ENCODE measurements around the gene RPL26. TPM values are rescaled to one million over a fixed set of nuclear protein-coding genes. Genes with fewer than 3 reads are reported as not detected.
"Not testable (repeated sequence)": the region's sequence is repeated elsewhere in the genome, so short reads cannot be mapped to it uniquely, and the experiment has no call there.

RPL26 gene
- total and polyA plus RNA-seq, 7 donors, result 994 to 4,614 (median 1,548) TPM

DNA sequence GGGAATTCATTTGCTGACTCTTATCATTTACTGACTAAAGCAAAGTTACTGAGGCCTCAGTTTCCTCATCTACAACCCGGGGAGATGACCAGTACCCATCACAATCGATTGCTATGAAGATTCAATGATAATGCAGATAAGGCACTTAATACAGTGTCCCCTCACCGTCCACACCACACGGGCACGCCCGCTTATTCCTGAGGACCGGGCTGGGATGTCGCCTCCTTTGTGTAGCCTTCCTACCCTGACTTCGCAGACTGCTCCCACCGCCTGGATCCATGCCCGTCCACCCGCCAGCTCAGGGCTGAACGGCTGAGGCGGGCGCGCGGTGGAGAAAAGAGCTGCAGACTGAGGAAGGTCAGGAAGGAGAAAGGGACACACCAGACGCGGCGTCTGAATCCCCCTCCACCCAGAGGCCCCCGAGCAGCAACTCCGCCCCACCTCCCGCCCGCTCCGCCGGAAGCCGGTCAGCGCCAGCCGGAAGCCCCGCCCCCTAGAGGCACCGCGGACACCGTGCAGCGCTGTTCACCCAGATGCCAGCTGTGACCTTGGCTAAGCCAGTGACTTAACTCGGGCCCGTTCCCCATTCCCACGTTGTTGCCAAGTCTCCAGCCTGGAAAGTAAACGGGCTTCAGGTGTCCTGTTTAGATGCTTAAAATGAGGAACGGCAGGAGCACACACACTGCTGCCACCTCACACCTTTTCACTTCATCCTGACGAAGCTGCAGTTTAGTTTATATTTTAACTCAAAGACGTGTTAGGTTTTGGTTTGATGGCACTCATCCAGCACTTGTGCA lies 6.5 kb downstream of the RPL26 start, which contains the start of gene KRABD2:
KRABD2 (minus strand) TSS at position 434 of the 797 bp plus-strand sequence.
- intact Hi-C loops (cut with DNase I), result no loop called here
- ATAC-seq, result peak; percentile 97 to 99 (median 98)
- TF ChIP-seq, protein P1, sequence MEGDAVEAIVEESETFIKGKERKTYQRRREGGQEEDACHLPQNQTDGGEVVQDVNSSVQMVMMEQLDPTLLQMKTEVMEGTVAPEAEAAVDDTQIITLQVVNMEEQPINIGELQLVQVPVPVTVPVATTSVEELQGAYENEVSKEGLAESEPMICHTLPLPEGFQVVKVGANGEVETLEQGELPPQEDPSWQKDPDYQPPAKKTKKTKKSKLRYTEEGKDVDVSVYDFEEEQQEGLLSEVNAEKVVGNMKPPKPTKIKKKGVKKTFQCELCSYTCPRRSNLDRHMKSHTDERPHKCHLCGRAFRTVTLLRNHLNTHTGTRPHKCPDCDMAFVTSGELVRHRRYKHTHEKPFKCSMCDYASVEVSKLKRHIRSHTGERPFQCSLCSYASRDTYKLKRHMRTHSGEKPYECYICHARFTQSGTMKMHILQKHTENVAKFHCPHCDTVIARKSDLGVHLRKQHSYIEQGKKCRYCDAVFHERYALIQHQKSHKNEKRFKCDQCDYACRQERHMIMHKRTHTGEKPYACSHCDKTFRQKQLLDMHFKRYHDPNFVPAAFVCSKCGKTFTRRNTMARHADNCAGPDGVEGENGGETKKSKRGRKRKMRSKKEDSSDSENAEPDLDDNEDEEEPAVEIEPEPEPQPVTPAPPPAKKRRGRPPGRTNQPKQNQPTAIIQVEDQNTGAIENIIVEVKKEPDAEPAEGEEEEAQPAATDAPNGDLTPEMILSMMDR (IDR thresholded peaks at IDR 0.05), result peak; percentile 47
- H3K27ac ChIP-seq, result peak within 1 kb of the TSS; percentile 85
- H3K9me3 ChIP-seq, result no peaks in the 10 kb centered on the region
- H3K36me3 ChIP-seq (ENCODE audit: insufficient read depth in 1 of 2, low read depth in 1 of 2), result peaks cover 12 to 46% of the 10 kb centered on the region in 2 donors
- DNase-seq, result peak; percentile 91 to 96
- peak within 1 kb of the TSS; percentile 87 for H3K4me3 ChIP-seq
- H3K4me1 ChIP-seq, result peaks cover 36% of the 10 kb centered on the region
- H3K27me3 ChIP-seq (ENCODE audit: insufficient read depth in 3 of 3, low read length in 2 of 3), result no peaks in the 10 kb centered on the region
- WGBS, 3 donors, result 0 to 1% (median 1%) methylated on average over 40 to 41 of the region's 41 CpGs

DNA sequence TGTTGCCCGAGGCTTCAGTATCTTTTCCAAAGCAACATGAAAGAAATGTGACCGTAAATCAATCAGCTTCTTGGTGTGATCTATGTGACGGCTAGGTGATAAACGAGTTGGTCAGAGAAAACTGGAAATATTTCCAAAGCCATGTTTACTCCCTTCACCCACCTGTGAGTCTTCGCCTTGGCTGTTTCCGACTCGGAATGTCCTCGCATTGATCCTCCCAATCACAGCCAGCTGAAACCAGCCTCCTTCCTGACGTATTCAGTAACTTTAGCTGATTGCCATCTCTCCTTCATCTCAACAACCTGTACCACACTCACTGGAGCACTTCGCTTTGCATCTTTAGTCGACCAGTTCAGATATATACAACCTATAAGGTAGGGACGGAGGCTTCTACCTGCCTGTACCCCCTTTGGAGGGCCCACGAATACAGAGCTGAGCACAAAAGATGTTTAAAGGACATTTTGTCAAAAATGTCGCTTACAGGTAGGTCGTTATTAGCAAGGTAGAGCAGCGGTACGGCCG lies 7.2 kb downstream of the RPL26 start:
- TF ChIP-seq, protein P1 (IDR thresholded peaks at IDR 0.05), result no peak
- no peak for DNase-seq
- WGBS, 3 donors, result 7 to 9% (median 8%) methylated on average over 18 of the region's 18 CpGs
- Histone ChIP-seq H3K4me3 (peak overlapping the region; percentile 87), H3K27ac (peak overlapping the region; percentile 85), H3K36me3 (ENCODE audit: insufficient read depth in 1 of 2, low read depth in 1 of 2) (peaks cover 9 to 39% of the 10 kb centered on the region in 2 donors), H3K4me1 (peaks cover 36% of the 10 kb centered on the region), H3K27me3 (ENCODE audit: insufficient read depth in 3 of 3, low read length in 2 of 3) (no peaks in the 10 kb centered on the region), H3K9me3 (no peaks in the 10 kb centered on the region)
- ATAC-seq, result peak; percentile 4 to 21 (median 14)
- intact Hi-C loops (cut with DNase I), result no loop called here

DNA sequence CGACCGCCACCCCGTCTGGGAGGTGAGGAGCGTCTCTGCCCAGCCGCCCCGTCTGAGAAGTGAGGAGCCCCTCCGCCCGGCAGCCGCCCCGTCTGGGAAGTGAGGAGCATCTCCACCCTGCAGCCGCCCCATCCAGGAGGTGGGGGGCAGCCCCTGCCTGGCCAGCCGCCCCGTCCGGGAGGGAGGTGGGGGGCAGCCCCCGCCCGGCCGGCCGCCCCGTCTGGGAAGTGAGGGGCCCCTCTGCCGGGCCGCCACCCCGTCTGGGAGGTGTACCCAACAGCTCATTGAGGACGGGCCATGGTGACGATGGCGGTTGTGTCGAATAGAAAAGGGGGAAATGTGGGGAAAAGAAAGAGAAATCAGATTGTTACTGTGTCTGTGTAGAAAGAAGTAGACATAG lies 9.1 kb downstream of the RPL26 start:
- intact Hi-C loops (cut with DNase I); DNase-seq; H3K4me3 ChIP-seq; H3K27me3 ChIP-seq (ENCODE audit: insufficient read depth in 3 of 3, low read length in 2 of 3); H3K27ac ChIP-seq; H3K9me3 ChIP-seq; ATAC-seq: not testable (repeated sequence)
- WGBS, 3 donors, result 92 to 97% (median 93%) methylated on average over 13 to 21 of the region's 26 CpGs
- Histone ChIP-seq H3K36me3 (ENCODE audit: insufficient read depth in 1 of 2, low read depth in 1 of 2) (peaks cover 10 to 33% of the 10 kb centered on the region in 2 donors), H3K4me1 (peaks cover 33% of the 10 kb centered on the region)

DNA sequence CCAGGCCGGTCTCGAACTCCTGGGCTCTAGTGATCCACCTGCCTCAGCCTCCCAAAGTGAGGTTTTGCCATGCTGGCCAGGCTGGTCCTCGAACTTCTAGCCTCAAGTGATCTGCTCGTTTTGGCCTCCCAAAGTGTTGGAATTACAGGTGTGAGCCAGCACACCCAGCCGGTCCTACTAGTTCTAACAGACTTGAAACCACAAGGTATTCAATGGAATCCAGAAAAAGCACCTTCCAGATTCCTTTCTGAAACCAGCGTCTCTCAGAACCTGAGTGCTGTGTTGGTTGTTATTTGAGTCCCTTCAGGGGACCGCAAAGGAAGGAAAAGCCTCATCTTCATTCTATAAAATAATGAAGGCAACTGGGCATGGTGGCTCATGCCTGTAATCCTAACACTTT lies 10.6 kb downstream of the RPL26 start:
- intact Hi-C loops (cut with DNase I), result no loop called here
- no peak overlapping the region for H3K4me3 ChIP-seq
- TF ChIP-seq, protein P1 (IDR thresholded peaks at IDR 0.05), result no peak
- 78 to 88% (median 81%) methylated on average over 7 of the region's 7 CpGs for WGBS, 3 donors
- peaks cover 5 to 28% of the 10 kb centered on the region in 2 donors for H3K36me3 ChIP-seq (ENCODE audit: insufficient read depth in 1 of 2, low read depth in 1 of 2)
- H3K9me3 ChIP-seq, result no peaks in the 10 kb centered on the region
- no peak for ATAC-seq
- H3K27ac ChIP-seq, result peak overlapping the region; percentile 57
- no peaks in the 10 kb centered on the region for H3K27me3 ChIP-seq (ENCODE audit: insufficient read depth in 3 of 3, low read length in 2 of 3)
- peaks cover 33% of the 10 kb centered on the region for H3K4me1 ChIP-seq
- DNase-seq, result no peak

DNA sequence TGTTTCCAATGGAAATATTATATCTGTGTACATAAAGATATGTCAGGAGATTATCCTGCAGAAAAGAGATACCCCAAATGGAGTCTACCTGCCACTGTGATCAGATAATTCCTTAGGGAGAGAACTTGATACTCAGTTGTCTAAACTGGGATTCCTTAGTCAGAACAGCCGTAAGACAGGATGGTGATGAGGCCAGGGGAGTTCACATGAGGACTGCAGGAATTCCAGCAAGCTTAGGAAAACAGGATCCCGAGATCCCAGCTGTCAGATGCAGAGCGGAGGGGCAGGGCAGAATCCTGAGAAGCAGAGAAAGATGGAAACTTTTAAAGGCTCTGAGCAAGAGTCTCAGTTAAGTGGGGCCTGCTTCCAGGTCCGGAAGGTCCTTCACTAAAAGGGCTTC lies 11.2 kb downstream of the RPL26 start:
- Histone ChIP-seq H3K4me3 (no peak overlapping the region), H3K27ac (peak overlapping the region; percentile 57), H3K4me1 (peaks cover 29% of the 10 kb centered on the region), H3K9me3 (no peaks in the 10 kb centered on the region), H3K36me3 (ENCODE audit: insufficient read depth in 1 of 2, low read depth in 1 of 2) (peaks cover 5 to 23% of the 10 kb centered on the region in 2 donors), H3K27me3 (ENCODE audit: insufficient read depth in 3 of 3, low read length in 2 of 3) (no peaks in the 10 kb centered on the region)
- TF ChIP-seq, protein P1 (IDR thresholded peaks at IDR 0.05), result no peak
- ATAC-seq (peak in 3 of 4 donors; percentile 21 to 25 (median 22)), DNase-seq (no peak)
- WGBS, 3 donors, result 9 to 22% (median 13%) methylated on average over 4 of the region's 4 CpGs
- intact Hi-C loops (cut with DNase I), result no loop called here

Data from psoas muscle (tissue), 8 donors.